ENCODE data around the gene LINGO1. TPM values are rescaled to one million over a fixed set of nuclear protein-coding genes. Genes with fewer than 3 reads are reported as not detected.

Gene LINGO1
- total and polyA plus RNA-seq, 9 of the 15 experiments (the other 6 are each of a cell fraction or from before 2014, with no cell fraction given): 0.07 to 15.3 (median 2.1) TPM

DNA sequence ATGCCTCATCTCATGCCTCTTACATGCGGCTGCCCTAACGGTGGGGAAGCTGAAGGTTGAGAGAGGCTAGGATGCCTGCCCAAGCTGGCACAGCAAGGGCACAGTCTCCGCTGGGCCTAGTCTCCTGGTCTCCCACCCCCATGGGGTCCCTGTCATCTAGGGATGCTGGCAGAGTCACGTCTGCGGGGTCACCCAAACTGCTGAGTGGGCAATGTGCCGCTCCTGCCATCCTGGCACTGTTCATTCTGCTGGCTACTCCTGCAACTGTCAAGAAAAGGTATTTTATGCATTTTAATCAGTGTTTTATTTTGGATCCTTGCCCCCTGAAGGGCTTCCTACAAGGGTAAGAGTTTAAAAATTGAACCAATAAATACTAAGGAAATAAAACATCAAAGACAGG lies 12.8 kb downstream of the LINGO1 start:
- ChIA-PET POLR2A (interaction anchor here (0.6 to 2.0 kb wide), 4 partner anchors 9 to 594 kb away, joined by 3 to 6 read pairs (median 4); no protein-coding TSS in a partner anchor), CTCF (ENCODE audit: low intra/inter-chr PET ratio) (no interaction called here)
- peaks cover 44 to 75% of the 10 kb centered on the region in 2 experiments for H3K4me1 ChIP-seq (replicated peaks in 1 of 2; ENCODE audit: control insufficient read depth in 2 of 2, insufficient read depth in 2 of 2, low read length in 2 of 2)
- no peaks in the 10 kb centered on the region for H3K9me1 ChIP-seq (ENCODE audit: control insufficient read depth, insufficient read depth, low read length)
- WGBS (ENCODE audit: insufficient coverage, low coverage, missing lambda C conversion rate): 69% methylated on average over 6 of the region's 6 CpGs
- in situ Hi-C loops (cut with MboI) (no loop called here), intact Hi-C loops (cut with micrococcal nuclease) (no loop called here)
- H3K36me3 ChIP-seq (ENCODE audit: control insufficient read depth, insufficient read depth, low read length): peaks cover 5% of the 10 kb centered on the region; the same call in 1 of the 3 replicates
- H4K20me1 ChIP-seq (replicated peaks; ENCODE audit: control insufficient read depth, insufficient read depth, low read length): no peaks in the 10 kb centered on the region
- DNase-seq (ENCODE audit: extremely low read depth in 1 of 4, low spot score in 3 of 4) (no peak), FAIRE-seq (no peak), ATAC-seq (no peak)
- peak overlapping the region in 1 of 2 experiments; percentile 81; a peak in 2 of 4 replicates for H3K9ac ChIP-seq (ENCODE audit: insufficient read depth in 1 of 2, low read depth in 2 of 2, low read length in 2 of 2)
- peak overlapping the region; percentile 70; the same call in 1 of the 2 replicates for H3K4me2 ChIP-seq (ENCODE audit: insufficient read depth, low read length)
- peaks cover 27% of the 10 kb centered on the region; the same call in 2 of the 3 replicates for H3K79me2 ChIP-seq (ENCODE audit: control insufficient read depth, insufficient read depth, low read length)
- H3K27me3 ChIP-seq (ENCODE audit: control insufficient read depth in 2 of 2, insufficient read depth in 2 of 2, low read length in 2 of 2): no peaks in the 10 kb centered on the region
- H2AFZ ChIP-seq (ENCODE audit: low read depth, low read length): peak overlapping the region; percentile 61; the same call in 1 of the 2 replicates
- no peak overlapping the region; the same call in 2 of the 3 replicates for H3K27ac ChIP-seq (ENCODE audit: extremely low read depth, low read depth, low read length)
- H3K4me3 ChIP-seq: no peak overlapping the region
- no TSS peak for BruUV-seq (replicated peaks)
- H3K9me3 ChIP-seq (replicated peaks; ENCODE audit: control insufficient read depth, insufficient read depth, low read depth, low read length): no peaks in the 10 kb centered on the region
- TF ChIP-seq, protein P1, sequence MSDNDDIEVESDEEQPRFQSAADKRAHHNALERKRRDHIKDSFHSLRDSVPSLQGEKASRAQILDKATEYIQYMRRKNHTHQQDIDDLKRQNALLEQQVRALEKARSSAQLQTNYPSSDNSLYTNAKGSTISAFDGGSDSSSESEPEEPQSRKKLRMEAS (CRISPR knock-in tag; IDR thresholded peaks at IDR 0.05): peak; percentile 7; the same call in 1 of the 2 replicates
- no peak for TF ChIP-seq ZNF384 (IDR thresholded peaks at IDR 0.05; ENCODE audit: low read depth, low read length)
- TF ChIP-seq ZNF316 (IDR thresholded peaks at IDR 0.05): peak; percentile 48; the same call in 1 of the 2 replicates
- no peak for TF ChIP-seq STAT5A (IDR thresholded peaks at IDR 0.05; ENCODE audit: borderline replicate concordance, low read length)
- TF ChIP-seq, protein P2, sequence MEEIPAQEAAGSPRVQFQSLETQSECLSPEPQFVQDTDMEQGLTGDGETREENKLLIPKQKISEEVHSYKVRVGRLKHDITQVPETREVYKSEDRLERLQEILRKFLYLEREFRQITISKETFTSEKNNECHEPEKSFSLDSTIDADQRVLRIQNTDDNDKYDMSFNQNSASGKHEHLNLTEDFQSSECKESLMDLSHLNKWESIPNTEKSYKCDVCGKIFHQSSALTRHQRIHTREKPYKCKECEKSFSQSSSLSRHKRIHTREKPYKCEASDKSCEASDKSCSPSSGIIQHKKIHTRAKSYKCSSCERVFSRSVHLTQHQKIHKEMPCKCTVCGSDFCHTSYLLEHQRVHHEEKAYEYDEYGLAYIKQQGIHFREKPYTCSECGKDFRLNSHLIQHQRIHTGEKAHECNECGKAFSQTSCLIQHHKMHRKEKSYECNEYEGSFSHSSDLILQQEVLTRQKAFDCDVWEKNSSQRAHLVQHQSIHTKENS (CRISPR knock-in tag; IDR thresholded peaks at IDR 0.05): no peak
- TF ChIP-seq NFATC3 (IDR thresholded peaks at IDR 0.05): no peak
- TF ChIP-seq ZNF644 (tag; IDR thresholded peaks at IDR 0.05; ENCODE audit: low read depth): no peak
- TF ChIP-seq, protein P3, sequence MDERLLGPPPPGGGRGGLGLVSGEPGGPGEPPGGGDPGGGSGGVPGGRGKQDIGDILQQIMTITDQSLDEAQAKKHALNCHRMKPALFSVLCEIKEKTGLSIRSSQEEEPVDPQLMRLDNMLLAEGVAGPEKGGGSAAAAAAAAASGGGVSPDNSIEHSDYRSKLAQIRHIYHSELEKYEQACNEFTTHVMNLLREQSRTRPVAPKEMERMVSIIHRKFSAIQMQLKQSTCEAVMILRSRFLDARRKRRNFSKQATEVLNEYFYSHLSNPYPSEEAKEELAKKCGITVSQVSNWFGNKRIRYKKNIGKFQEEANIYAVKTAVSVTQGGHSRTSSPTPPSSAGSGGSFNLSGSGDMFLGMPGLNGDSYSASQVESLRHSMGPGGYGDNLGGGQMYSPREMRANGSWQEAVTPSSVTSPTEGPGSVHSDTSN (CRISPR knock-in tag; IDR thresholded peaks at IDR 0.05; ENCODE audit: low read depth): no peak
- TF ChIP-seq, protein P3 (tag; conservative IDR thresholded peaks at IDR 0.05; ENCODE audit: low read depth): no peak
- 0 out of 4 replicates have a peak, but pooled peaks of 1 of the 2 experiments have one; percentile 24 for TF ChIP-seq FOXA3 (CRISPR knock-in tag; conservative IDR thresholded peaks at IDR 0.05 in 1 of 2, IDR thresholded peaks at IDR 0.05 in 1 of 2)
- TF ChIP-seq POLR2AphosphoS5 (IDR thresholded peaks at IDR 0.05; ENCODE audit: control insufficient read depth, insufficient read depth, low read depth, low read length): no peak
- no peak for TF ChIP-seq SIN3B (IDR thresholded peaks at IDR 0.05; ENCODE audit: low read depth)
- TF ChIP-seq, protein P4, sequence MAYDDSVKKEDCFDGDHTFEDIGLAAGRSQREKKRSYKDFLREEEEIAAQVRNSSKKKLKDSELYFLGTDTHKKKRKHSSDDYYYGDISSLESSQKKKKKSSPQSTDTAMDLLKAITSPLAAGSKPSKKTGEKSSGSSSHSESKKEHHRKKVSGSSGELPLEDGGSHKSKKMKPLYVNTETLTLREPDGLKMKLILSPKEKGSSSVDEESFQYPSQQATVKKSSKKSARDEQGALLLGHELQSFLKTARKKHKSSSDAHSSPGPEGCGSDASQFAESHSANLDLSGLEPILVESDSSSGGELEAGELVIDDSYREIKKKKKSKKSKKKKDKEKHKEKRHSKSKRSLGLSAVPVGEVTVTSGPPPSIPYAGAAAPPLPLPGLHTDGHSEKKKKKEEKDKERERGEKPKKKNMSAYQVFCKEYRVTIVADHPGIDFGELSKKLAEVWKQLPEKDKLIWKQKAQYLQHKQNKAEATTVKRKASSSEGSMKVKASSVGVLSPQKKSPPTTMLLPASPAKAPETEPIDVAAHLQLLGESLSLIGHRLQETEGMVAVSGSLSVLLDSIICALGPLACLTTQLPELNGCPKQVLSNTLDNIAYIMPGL (CRISPR knock-in tag; IDR thresholded peaks at IDR 0.05): no peak
- no peak for TF ChIP-seq CEBPG (CRISPR knock-in tag; IDR thresholded peaks at IDR 0.05)
- TF ChIP-seq CEBPG (tag; conservative IDR thresholded peaks at IDR 0.05 in 1 of 2, IDR thresholded peaks at IDR 0.05 in 1 of 2): no peak
- TF ChIP-seq RAD21 (CRISPR knock-in tag; conservative IDR thresholded peaks at IDR 0.05 in 1 of 2, IDR thresholded peaks at IDR 0.05 in 1 of 2): no peak
- no peak for TF ChIP-seq GTF2A2 (tag; IDR thresholded peaks at IDR 0.05)
